Activated T-cell treated with anti-CD3 and anti-CD28 coated beads, Interleukin-2, amount 50 U/mL, for 4 hours (primary cell): ENCODE measurements around the gene C16orf95. TPM values are rescaled to one million over a fixed set of nuclear protein-coding genes. Genes with fewer than 3 reads are reported as not detected.

Source experiments
- ATAC-seq, 2 donors: fragments of 200-7000 bp; cut with Tn5 transposase; one replicate each; pipeline ENCODE4 v1.10.0; 2021
- DNase-seq: peaks from one replicate; pipeline ENCODE4 v3.0.0-alpha.2; 2020
- H3K27me3 Mint-ChIP-seq: one replicate; pipeline ENCODE4 v1.8.0; 2021; ENCODE audit warnings: low read depth, mixed read lengths
- H3K36me3 Mint-ChIP-seq: one replicate; pipeline ENCODE4 v1.8.0; 2022; ENCODE audit warnings: mixed read lengths; ENCODE audit not compliant: insufficient read depth
- H3K4me1 Mint-ChIP-seq: one replicate; pipeline ENCODE4 v1.8.0; 2021; ENCODE audit warnings: low read depth, mixed read lengths
- H3K4me3 Mint-ChIP-seq: one replicate; pipeline ENCODE4 v1.8.0; 2021; ENCODE audit warnings: mild to moderate bottlenecking, moderate library complexity, mixed read lengths
- H3K9me3 Mint-ChIP-seq: one replicate; pipeline ENCODE4 v1.8.0; 2021; ENCODE audit warnings: mixed read lengths
- total RNA-seq, 3 donors: library from RNA; stranded (reverse); gene quantifications; one replicate each; pipeline ENCODE4 v1.2.1, GENCODE V29; 2021

C16orf95 gene
- total RNA-seq, 3 donors from 2014 or later, result 3.5 to 5.7 (median 4.1) TPM

GRCh38 chr16:87255866-87256265 is 61.3 kb downstream of the C16orf95 start:
- no peaks in the 10 kb centered on the region for H3K36me3 Mint-ChIP-seq
- no peak overlapping the region for H3K4me3 Mint-ChIP-seq
- peaks cover 7% of the 10 kb centered on the region for H3K9me3 Mint-ChIP-seq
- no peaks in the 10 kb centered on the region for H3K4me1 Mint-ChIP-seq
- no peaks in the 10 kb centered on the region for H3K27me3 Mint-ChIP-seq
- DNase-seq, result no peak
- ATAC-seq, result no peak

GRCh38 chr16:87254734-87255133 is 62.5 kb downstream of the C16orf95 start:
- H3K9me3 Mint-ChIP-seq, result no peaks in the 10 kb centered on the region
- no peaks in the 10 kb centered on the region for H3K27me3 Mint-ChIP-seq
- ATAC-seq (no peak), DNase-seq (no peak)
- H3K36me3 Mint-ChIP-seq, result no peaks in the 10 kb centered on the region
- no peaks in the 10 kb centered on the region for H3K4me1 Mint-ChIP-seq
- H3K4me3 Mint-ChIP-seq, result no peak overlapping the region

GRCh38 chr16:87254296-87254695 is 62.9 kb downstream of the C16orf95 start:
- H3K9me3 Mint-ChIP-seq, result no peaks in the 10 kb centered on the region
- H3K4me3 Mint-ChIP-seq, result no peak overlapping the region
- ATAC-seq, result no peak
- no peaks in the 10 kb centered on the region for H3K4me1 Mint-ChIP-seq
- DNase-seq, result no peak
- H3K27me3 Mint-ChIP-seq, result no peaks in the 10 kb centered on the region
- no peaks in the 10 kb centered on the region for H3K36me3 Mint-ChIP-seq

DNA sequence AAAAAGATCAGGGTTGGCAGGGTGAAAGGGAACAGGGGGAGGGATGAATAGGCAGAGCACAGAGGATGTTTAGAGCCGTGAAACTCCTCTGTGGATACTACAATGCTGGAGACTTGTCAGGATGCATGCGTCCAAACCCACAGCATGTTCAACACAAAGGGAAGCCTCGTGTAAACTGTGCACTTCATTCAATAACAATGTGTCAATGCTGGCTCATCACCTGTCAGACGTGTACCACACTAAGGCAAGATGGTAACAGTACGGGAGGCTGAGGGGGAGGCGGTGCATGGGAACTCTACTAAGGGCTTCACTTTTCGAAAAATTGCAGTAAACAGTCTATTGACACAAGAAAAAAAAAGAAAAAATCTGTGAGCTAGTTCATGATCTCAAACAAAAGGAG is 63.7 kb downstream of the C16orf95 start:
- no peak for ATAC-seq
- no peak overlapping the region for H3K4me3 Mint-ChIP-seq
- no peaks in the 10 kb centered on the region for H3K36me3 Mint-ChIP-seq
- no peaks in the 10 kb centered on the region for H3K4me1 Mint-ChIP-seq
- DNase-seq, result no peak
- no peaks in the 10 kb centered on the region for H3K9me3 Mint-ChIP-seq
- H3K27me3 Mint-ChIP-seq, result no peaks in the 10 kb centered on the region

Other genes with a start within 250 kb of the C16orf95 start
- 10 to 100 TPM; 53.0 to 58.1 (median 55.5) TPM for gene FBXO31, start 66.4 kb upstream of the C16orf95 start, total RNA-seq
- 10 to 100 TPM; 31.5 to 43.2 (median 31.6) TPM for gene MAP1LC3B, start 74.9 kb upstream of the C16orf95 start, total RNA-seq
- gene ZCCHC14, start 175.6 kb upstream of the C16orf95 start, total RNA-seq, result 10 to 100 TPM; 14.7 to 18.0 (median 15.9) TPM